ENCODE data around the gene RIC1.
"Not testable (repeated sequence)": the region's sequence is repeated elsewhere in the genome, so short reads cannot be mapped to it uniquely, and the experiment has no call there.

The RIC1 gene

GRCh38 chr9:5621327-5621726, 7.6 kb upstream of the RIC1 start:
- no peak for DNase-seq (ENCODE audit: low read depth)

GRCh38 chr9:5622016-5622415, 6.9 kb upstream of the RIC1 start:
- peak; percentile 77 for DNase-seq (ENCODE audit: low read depth)

DNA sequence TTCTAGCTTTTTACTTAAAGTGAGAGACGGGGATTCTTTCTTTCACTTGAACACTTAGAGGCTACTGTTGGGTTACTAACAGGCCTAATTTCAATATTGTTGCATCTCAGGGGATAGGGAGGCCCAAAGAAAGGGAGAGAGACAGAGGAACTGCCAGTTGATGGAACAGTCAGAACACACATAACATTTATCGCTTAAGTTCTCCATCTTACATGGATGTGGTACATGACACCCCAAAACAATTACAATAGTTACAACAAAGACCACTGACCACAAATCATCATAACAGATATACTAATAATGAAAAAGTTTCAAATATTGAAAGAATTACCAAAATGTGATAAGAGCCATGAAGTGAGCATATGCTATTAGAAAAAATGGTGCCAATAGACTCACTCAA, 4.3 kb upstream of the RIC1 start:
- no peak for DNase-seq (ENCODE audit: low read depth)

DNA sequence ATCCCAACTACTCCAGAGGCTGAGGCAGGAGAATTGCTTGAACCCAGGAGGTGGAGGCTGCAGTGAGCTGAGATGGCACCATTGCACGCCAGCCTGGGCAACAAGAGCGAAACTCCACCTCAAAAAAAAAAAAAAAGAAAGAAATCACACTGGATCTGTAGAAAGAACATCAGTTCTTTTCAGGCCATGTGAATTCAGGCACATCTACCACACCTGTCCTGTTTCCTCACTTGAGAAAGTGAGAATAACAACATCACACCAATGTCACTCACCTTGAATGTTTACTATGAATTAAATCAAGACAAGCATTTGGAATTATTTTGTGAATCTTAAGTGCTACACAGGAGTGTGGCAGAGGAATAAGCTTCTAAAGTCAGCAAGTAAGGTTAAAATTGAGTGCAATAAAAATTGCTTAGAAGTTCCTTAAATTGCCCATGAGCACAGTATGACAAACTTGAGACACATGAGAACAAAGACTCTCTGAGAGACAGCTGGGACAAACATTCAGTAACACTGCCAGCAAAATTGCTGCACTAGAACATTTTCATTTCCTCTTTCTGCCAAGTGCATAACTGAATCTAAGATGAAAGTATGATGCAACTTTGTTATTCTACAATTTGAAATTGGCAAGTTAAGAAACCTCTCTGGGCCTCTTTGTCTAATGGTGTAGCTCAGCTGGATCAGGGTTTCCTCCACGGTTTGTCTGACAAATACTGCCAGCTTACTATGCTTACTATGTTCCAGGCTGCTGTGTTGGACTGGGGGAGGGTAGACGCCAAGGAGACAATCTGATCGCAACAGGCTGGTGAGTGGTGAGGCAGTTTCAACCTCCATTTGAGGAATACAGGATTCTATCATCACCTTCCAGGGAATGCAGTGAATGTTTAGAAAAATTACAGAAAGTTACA, 1.9 kb upstream of the RIC1 start:
- DNase-seq (ENCODE audit: low read depth), result peak; percentile 93

DNA sequence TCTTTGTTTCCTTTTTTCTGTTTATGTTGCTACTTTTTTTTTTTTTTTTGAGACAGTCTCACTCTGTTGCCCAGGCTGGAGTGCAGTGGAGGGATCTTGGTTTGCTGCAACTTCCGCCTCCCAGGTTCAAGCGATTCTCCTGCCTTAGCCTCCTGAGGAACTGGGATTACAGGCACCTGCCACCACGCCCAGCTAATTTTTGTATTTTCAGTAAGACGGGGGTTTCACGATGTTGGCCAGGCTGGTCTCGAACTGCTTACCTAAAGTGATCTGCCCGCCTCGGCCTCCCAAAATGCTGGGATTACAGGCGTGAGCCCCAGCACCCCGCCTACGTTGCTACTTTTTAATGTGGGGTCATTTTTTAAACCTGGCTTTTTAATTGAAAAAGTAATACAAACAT, 1.2 kb upstream of the RIC1 start:
- DNase-seq (ENCODE audit: low read depth), result not testable (repeated sequence)

- DNase-seq (ENCODE audit: low read depth), result no peak
Measured at GRCh38 chr9:5628183-5628529, 751 bp upstream of the RIC1 start.

- DNase-seq (ENCODE audit: low read depth), result peak; percentile 51
Measured at GRCh38 chr9:5629312-5630080, 589 bp downstream of the RIC1 start.

GRCh38 chr9:5630081-5630507, 1.2 kb downstream of the RIC1 start:
- peak; percentile 52 for DNase-seq (ENCODE audit: low read depth)

GRCh38 chr9:5631026-5631425, 2.1 kb downstream of the RIC1 start:
- no peak for DNase-seq (ENCODE audit: low read depth)

DNA sequence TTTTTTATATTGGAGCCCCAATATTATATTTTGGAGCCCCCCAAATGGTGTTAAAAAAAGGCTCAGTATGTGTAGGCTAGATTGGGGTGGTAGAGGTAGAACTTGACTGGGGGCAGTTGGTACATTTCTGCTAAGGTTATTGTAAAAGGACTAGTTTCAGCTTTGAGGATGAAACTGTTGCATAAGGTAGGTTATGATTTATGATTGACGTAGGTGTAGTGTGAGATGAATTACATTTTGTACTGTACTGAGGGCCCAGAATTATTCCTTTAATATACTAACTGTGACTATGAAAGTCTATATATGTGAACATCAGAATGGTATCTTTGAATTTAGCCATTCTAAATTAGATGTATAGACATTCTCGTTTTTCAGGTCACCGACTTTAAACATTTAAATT, 3.6 kb downstream of the RIC1 start:
- no peak for DNase-seq (ENCODE audit: low read depth)

- DNase-seq (ENCODE audit: low read depth), result no peak
Measured at GRCh38 chr9:5633243-5633642, 4.3 kb downstream of the RIC1 start.

GRCh38 chr9:5635390-5635789, 6.5 kb downstream of the RIC1 start:
- no peak for DNase-seq (ENCODE audit: low read depth)

GRCh38 chr9:5639816-5640215, 10.9 kb downstream of the RIC1 start:
- DNase-seq (ENCODE audit: low read depth), result no peak

DNA sequence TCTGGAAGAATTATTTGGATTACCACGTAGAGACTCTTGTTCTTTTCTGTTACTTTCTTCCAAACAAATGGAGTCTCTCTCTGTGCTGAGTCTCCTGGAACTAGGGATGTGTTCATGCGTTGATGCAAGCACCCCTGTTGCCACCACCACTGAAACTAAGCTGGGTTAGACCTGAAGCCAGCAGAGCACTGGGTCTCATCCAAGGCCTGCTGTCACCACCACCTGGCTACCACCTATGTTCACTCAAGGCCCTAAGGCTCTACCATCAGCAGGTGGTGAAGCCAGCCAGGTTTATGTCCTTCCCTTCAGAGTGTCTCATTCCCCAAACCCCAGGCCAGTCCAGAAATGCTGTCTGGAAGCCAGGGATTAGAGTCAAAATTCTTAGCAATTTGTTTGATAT, 13.3 kb downstream of the RIC1 start:
- DNase-seq (ENCODE audit: low read depth), result no peak

GRCh38 chr9:5643005-5643624, 14.2 kb downstream of the RIC1 start:
- no peak for DNase-seq (ENCODE audit: low read depth)

DNA sequence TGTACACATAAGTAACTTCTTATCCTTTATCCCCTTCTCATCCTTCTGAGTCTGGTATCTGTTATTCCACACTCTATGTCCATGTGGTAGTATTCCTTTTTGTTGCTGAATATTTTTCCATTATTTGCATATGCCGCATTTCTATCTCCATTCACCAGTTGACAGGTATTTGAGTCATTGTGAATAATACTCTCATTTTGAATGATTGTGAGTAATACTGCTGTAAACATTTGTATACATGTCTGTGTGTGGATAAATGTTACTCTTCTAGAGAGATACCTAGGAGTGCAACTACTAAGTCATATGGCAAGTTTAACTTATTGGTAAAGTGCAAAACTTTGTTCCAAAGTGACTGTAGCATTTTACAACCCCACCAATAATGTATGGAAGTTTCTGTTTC, 15.6 kb downstream of the RIC1 start:
- DNase-seq (ENCODE audit: low read depth), result no peak

DNA sequence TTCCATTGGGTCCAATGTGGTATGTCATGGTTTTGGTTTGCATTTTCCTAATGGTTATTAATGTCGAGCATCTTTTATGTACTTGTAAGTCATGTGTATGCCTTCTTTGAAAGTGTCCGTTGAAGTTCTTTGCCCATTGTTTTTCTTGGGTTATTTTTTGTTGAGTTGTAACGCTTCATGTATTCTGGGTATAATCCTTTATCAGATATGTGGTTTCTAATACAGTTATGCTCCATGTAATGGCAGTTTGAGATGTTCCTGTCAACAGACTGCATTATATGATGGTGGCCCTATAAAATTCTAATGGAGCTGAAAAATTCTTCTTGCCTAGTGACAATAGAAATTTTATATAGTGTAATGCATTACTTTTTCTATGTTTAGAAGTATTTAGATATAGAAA, 17.2 kb downstream of the RIC1 start:
- DNase-seq (ENCODE audit: low read depth), result no peak

DNA sequence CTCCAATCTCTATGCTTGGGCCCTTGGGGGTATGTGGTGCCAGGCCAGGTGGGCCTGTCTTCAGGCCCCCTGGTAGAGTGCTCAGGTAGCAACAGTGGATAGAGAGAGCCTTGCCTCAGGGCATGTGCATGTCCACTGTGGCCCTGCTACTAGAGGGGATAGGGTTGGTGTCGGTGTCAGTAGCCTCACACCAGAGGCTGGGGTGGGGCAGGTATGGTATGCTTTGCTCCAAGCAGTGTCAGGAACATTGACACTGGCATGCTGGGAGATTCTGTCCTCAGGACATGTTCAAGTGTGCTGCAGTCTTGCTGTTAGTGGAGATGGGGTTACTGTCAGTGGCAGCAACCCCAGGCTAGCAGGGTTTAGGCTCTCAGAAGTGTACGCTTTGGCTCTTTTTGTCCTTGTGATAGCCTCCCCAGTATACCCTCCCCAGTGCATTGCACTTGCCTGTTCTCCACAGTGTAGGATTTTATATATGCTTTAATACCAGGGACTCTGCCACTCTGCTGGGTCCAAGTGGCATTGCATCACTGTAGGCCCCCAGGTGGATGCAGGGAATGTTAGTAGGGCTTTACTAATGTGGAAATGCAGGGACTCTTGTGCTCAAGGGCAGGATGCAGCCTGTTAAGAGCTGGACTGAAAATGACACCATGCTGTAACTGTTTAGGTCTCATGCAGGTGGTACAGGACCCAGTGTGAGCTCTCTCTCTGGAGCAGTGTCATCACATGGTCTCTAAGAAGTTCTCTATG, 21.6 kb downstream of the RIC1 start:
- DNase-seq (ENCODE audit: low read depth), result no peak

- no peak for DNase-seq (ENCODE audit: low read depth)
Measured at GRCh38 chr9:5651246-5651645, 22.3 kb downstream of the RIC1 start.

DNA sequence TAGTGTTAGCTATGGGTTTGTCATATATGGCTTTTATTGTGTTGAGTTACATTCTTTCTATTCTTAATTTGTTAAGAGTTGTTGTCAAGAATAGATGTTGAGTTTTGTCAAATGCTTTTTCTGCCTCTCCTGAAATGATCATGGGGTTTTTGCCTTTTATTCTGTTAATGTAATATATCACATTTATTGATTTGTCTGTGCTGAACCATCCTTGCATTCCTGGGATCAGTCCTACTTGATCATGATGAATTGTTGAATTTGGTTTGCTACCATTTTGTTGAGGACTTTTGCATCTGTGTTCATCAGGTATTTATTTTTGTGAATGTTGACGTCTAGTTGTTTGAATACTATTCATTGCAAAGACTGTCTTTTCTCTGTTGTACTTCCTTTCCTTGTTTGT, 23.9 kb downstream of the RIC1 start:
- no peak for DNase-seq (ENCODE audit: low read depth)

GRCh38 chr9:5662804-5663203, 33.9 kb downstream of the RIC1 start:
- not testable (repeated sequence) for DNase-seq (ENCODE audit: low read depth)

DNA sequence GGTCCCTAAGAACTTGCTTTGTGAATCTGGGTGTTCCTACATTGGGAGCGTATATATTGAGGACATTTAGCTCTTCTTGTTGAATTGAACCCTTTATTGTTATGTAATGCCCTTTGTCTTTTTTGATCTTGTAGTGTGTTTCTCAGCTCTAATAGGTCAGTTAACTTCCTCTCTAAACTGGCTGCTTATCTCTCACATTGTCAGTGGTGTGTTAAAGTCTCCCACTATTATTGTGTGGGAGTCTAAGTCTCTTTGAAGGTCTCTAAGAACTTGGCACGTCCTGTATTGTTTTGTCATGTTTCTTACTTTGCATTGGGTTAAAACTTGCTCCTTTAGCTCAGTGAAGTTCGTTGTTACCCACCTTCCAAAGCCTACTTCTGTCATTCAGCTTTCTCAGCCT, 36.2 kb downstream of the RIC1 start:
- no peak for DNase-seq (ENCODE audit: low read depth)
